GM19043 (cell line): Measurements from ENCODE around the gene TUBB3.
"Not testable (repeated sequence)": the region's sequence is repeated elsewhere in the genome, so short reads cannot be mapped to it uniquely, and the experiment has no call there.

Experiments used
- ATAC-seq: cut with Tn5 transposase; IDR thresholded peaks from one replicate; pipeline ENCODE4 v1.9.1; 2021; ENCODE audit warnings: low read depth; ENCODE audit not compliant: unreplicated experiment

Gene TUBB3

GRCh38 chr16:89900885-89901284 is 22.3 kb upstream of the TUBB3 start:
- ATAC-seq = no peak

- ATAC-seq = no peak
These were observed 20.2 kb upstream of the TUBB3 start for GRCh38 chr16:89902980-89903379.

- ATAC-seq = no peak
These were observed 19.1 kb upstream of the TUBB3 start for GRCh38 chr16:89903908-89904515.

GRCh38 chr16:89904606-89905510 is 18.3 kb upstream of the TUBB3 start:
- no peak for ATAC-seq

- ATAC-seq = no peak
These were observed 17.5 kb upstream of the TUBB3 start for GRCh38 chr16:89905511-89906139.

- no peak for ATAC-seq
These were observed 16.8 kb upstream of the TUBB3 start for GRCh38 chr16:89906140-89907025.

GRCh38 chr16:89907055-89907814 is 15.9 kb upstream of the TUBB3 start:
- ATAC-seq = no peak

GRCh38 chr16:89908236-89908635 is 14.9 kb upstream of the TUBB3 start:
- ATAC-seq = no peak

GRCh38 chr16:89909777-89910716 is 13.1 kb upstream of the TUBB3 start:
- ATAC-seq = no peak

GRCh38 chr16:89910717-89911354 is 12.3 kb upstream of the TUBB3 start:
- ATAC-seq = no peak

GRCh38 chr16:89911375-89911774 is 11.8 kb upstream of the TUBB3 start:
- no peak for ATAC-seq

- ATAC-seq = no peak
These were observed 11.0 kb upstream of the TUBB3 start for GRCh38 chr16:89912143-89912542.

GRCh38 chr16:89912627-89913026 is 10.5 kb upstream of the TUBB3 start:
- no peak for ATAC-seq

GRCh38 chr16:89913408-89914387 is 9.4 kb upstream of the TUBB3 start:
- no peak for ATAC-seq

GRCh38 chr16:89914642-89915285 is 8.4 kb upstream of the TUBB3 start:
- ATAC-seq = not testable (repeated sequence)
